HG03442 (cell line): ENCODE data around the gene APBB1IP.
"Not testable (repeated sequence)": the region's sequence is repeated elsewhere in the genome, so short reads cannot be mapped to it uniquely, and the experiment has no call there.

Experiments
- ATAC-seq: cut with Tn5 transposase; IDR thresholded peaks from one replicate; pipeline ENCODE4 v1.9.1; 2021; ENCODE audit warnings: mild to moderate bottlenecking, moderate library complexity; ENCODE audit not compliant: unreplicated experiment

APBB1IP gene

GRCh38 chr10:26550774-26551526 is 112.8 kb downstream of the APBB1IP start:
- peak; percentile 60 for ATAC-seq

DNA sequence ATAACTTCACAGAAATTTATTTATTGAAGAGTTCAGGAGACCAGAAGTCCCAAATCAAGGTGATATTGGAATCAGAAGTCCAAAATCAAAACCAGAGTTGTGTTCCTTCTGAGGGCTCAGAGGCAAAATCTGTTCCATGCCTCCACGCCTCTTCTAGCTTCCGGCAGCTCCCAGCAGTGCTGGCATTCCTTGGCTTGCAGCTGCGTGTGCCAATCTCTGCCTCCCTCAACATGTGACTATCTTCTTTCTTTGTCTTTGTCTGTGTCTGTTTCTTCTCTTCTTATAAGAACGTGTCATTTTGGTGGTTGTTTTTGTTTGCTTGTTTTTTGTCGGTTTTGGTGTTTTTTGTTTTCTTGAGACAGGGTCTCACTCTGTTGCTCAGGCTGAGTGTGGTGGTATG is 116.1 kb downstream of the APBB1IP start:
- no peak for ATAC-seq

DNA sequence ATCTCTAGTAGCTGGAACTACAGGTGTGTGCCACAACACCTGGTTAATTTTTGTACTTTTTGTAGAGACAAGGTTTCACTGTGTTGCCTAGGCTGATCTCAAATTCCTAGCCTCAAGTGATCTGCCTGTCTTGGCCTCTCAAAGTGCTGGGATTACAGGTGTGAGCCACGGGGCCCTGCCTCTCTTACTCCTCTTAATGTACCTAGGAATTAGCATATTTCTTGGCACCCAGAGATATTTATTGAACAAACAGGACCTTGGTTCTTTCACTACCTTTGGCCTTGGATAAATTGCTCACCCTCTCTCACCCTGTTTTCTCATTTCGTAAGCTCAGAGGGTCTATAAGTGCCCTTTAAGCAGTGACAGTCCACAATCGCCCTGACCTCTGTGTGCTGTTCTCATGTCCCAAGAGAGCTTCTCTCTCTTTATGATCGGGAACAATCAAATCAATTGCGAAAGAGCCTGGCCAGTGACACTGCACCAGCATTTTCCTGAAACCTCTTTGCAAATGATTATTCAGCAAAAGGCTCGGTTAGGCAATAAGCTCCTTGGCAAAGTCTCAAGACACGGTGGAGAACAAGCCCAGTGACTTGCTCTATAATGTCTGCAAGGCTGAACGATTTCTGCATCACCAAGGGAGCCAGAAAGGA is 117.7 kb downstream of the APBB1IP start:
- no peak for ATAC-seq

GRCh38 chr10:26556748-26557640 is 118.9 kb downstream of the APBB1IP start:
- no peak for ATAC-seq

- no peak for ATAC-seq
Observed at GRCh38 chr10:26557641-26558014, 119.5 kb downstream of the APBB1IP start.

DNA sequence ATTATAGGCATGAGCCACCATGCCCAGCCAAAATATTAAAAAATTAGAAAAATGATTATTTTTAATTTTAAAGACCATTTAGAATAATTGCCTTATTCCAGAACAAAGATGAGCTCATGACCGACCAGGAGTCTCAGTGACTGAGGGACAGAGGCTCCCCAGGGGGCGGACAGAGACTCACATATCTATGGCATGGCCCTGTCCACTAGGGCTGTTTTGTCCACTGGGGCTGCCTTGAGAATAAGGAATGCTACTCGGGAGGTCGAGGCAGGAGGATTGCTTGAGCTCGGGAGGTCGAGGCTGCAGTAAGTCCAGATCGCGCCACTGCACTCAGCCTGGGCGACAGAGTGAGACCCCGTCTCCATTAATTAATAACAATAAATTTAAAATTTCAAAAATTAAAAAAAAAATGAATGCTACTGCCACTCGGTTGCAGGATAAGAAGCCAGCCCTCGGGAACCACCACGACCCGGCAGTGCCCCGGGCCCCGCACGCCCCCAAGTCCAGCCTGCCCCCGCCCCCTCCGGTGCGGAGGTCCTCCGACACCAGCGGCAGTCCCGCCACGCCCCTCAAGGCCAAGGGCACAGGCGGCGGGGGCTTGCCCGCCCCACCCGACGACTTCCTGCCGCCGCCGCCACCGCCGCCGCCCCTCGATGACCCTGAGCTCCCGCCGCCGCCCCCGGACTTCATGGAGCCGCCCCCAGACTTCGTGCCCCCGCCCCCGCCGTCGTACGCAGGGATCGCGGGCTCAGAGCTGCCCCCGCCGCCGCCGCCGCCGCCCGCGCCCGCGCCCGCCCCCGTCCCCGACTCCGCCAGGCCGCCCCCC is 128.6 kb downstream of the APBB1IP start:
- no peak for ATAC-seq

GRCh38 chr10:26567351-26567721 is 129.2 kb downstream of the APBB1IP start:
- no peak for ATAC-seq

- ATAC-seq, result no peak
Observed at GRCh38 chr10:26571655-26572054, 133.5 kb downstream of the APBB1IP start.

- no peak for ATAC-seq
Observed at GRCh38 chr10:26573674-26574073, 135.5 kb downstream of the APBB1IP start.

- no peak for ATAC-seq
Observed at GRCh38 chr10:26574783-26575182, 136.6 kb downstream of the APBB1IP start.

- ATAC-seq, result not testable (repeated sequence)
Observed at GRCh38 chr10:26578371-26578770, 140.2 kb downstream of the APBB1IP start.

DNA sequence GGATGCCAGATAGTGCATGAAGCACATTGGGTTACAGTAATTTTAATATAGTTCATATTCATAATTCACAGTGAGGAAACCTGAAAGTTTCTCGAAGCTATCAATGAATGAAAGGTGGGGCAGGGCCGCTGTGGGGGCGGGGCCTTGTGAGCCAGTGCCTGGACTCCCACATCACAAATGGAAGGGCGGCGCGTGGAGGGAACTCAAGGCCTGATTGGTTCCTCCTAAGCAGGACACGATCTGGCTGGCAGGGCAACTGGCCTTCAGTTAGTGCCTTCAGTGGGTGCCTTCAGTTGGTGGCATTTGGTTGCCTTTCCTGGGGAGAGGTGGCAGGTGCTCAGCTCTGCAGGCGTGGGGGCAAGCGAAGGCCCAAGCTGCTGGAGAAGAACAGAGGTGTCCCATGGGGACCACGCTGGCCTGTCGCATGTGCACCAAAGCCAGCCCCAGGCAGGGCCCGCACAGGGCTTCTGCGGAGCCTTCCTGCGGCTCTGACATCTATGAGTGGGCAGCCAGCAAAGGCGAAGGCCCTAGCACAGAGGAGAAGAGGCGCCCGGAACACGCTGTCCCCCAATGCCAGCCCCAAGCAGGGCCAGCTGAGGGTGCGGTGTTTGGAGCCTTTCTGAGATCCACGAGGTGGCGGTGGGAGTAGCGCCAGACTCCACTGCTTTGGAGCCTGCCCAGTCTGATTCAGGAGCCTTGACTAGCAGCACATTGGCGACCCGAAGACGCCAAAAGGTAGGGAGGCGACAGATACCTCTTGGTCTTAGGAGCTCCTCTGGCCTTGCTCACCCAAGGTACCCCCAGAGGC is 141.3 kb downstream of the APBB1IP start:
- no peak for ATAC-seq

DNA sequence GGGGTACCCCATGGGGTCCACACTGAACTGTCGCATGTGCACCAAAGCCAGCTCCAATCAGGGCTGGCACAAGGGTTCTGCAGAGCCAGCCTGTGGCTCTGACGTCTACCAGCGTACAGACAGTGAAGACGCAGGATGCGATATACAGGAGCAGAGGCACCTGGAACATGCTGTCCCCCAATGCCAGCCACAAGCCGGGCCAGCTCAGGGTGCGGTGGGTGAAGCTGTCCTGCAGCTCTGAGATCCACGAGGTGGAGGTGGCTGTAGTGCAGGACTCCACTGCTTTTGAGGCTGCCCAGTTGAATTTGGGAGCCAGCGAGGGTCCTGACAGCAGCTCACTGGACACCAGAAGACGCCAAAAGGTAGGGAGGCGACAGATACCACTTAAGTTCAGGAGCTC is 148.1 kb downstream of the APBB1IP start:
- no peak for ATAC-seq

DNA sequence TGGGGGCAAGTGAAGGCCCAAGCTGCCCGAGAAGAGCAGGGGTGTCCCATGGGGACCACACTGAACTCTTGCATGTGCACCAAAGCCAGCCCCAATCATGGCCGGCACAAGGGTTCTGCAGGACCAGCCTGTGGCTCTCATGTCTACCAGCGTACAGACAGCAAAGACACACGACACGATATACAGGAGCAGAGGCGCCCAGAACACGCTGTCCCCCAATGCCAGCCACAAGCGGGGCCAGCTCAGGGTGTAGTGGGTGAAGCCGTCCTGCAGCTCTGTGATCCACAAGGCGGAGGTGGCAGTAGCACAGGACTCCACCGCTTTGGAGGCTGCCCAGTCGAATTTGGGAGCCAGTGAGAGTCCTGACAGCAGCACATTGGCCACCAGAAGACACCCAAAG is 150.5 kb downstream of the APBB1IP start:
- ATAC-seq, result no peak

- ATAC-seq, result not testable (repeated sequence)
Observed at GRCh38 chr10:26589813-26590212, 151.7 kb downstream of the APBB1IP start.

GRCh38 chr10:26593896-26594295 is 155.8 kb downstream of the APBB1IP start:
- ATAC-seq, result no peak

GRCh38 chr10:26603283-26603682 is 165.1 kb downstream of the APBB1IP start:
- not testable (repeated sequence) for ATAC-seq

GRCh38 chr10:26604320-26605093 is 166.4 kb downstream of the APBB1IP start:
- ATAC-seq, result not testable (repeated sequence)

GRCh38 chr10:26606389-26606877 is 168.3 kb downstream of the APBB1IP start:
- ATAC-seq, result peak; percentile 42
